GM18909 (cell line): Measurements from ENCODE around the gene CDKL4.
A peak's percentile ranks its signal among the peaks of the same experiment; 100 is the strongest.
"Not testable (repeated sequence)": the region's sequence is repeated elsewhere in the genome, so short reads cannot be mapped to it uniquely, and the experiment has no call there.

Experiments used
- ATAC-seq: cut with Tn5 transposase; IDR thresholded peaks from one replicate; pipeline ENCODE4 v1.9.1; 2021; ENCODE audit warnings: mild to moderate bottlenecking; ENCODE audit not compliant: unreplicated experiment, poor library complexity

CDKL4 gene

DNA sequence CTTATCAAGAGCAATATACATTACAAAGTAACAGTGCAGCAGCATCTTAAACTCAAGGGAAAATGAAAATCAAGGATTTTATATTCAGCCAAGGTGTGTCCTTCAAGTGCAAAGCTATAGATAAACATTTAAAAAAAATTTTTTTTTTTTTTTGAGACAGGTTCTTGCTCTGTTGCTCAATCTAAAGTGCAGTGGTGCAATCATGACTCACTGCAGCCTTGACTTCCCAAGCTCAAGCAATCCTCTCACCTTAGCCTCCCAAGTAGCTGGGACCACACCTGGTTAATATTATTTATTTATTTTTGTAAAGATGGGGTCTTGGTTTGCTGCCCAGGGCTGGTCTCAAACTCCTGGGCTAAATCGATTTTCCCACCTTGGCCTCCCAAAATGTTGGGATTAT is 9.0 kb downstream of the CDKL4 start:
- no peak for ATAC-seq

DNA sequence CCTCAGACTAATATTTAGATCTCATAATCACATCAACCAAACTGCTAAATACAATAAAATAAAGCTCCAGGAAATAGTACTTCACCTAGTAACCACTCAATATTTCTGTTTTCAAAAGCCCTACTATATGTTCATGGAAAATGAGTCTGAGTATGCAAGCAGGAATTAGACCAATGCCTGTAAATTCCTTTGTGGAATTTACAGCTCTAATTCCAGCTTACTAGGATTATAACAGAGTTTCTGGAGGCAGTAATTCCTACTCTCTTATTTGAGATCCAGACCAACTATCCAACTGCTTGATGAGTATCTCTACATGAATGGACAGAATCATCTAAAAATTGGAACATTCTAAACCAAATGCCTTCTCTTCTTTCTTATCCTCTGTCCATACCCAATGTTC is 11.6 kb downstream of the CDKL4 start:
- no peak for ATAC-seq

DNA sequence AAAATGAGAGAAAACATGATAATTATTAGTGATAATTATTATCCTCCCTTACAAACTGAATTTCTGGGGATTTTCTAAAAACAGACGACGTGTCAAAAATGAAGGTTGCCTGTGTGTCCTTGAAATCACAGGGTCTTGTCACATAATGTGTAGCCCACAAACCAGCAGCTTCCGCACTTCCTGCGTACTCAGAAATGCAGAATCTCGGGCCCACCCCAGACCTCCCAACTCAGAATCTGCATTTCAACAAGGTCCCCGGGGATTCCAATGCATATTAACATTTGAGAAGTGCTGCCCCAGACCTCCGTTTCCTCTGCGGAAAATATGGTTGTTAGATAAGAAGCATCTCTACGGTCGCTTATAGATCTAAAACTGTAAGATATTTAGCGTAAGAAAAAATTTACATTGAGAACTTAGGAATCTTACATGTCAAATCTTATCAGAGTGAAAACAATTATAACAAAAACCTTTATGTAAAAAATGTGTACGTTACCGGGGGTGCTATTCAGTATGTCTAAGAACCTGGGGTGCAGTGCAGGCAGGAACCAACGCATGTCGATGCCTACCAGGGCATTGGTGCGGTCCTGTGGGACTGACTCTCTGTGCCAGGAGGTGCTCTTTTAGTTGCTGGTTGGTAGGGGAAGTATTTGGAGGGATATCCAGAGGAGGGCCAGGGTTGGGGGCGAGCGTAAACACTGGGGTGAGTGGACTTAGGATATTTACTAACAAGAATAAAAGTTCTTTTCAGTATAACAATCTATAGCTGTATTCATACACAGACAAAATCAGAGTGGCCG is 15.2 kb downstream of the CDKL4 start:
- peak; percentile 31 for ATAC-seq

DNA sequence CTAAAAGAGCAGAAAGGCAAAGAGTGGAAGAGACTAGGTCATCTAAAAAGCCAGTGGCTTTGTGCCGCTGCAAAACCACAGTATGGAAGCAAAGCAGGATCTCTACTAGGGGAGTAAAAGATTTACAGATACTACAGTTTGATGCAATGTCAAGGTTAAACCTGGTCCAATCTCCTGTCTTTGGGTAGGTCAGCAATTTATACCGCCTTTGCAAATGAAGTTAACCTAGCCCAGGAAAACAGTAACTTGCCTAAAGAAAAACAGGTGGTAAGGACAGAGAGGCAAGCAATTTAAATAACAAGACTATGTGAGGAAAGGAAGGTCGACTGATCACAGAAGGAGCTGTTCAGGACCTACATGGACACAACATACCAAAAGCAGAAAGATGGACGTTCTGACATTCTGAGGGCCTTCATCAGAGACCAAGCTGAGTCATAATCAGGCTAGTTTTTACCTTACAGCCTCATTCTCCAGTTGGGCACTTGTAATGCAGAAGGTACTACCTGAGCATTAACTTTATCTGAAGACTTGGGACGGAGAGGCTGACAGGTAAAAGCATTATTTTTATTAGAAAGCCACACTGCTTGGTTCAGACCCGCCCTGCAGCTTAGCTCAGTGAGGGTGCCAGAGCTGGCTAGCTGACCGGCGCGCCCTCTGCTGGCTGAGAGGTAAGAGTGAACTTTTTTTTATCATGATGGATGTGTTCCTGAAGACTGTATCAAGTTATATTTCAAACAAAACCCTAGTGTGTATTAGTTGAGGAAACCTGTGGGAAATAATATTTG is 15.9 kb downstream of the CDKL4 start:
- peak; percentile 84 for ATAC-seq

DNA sequence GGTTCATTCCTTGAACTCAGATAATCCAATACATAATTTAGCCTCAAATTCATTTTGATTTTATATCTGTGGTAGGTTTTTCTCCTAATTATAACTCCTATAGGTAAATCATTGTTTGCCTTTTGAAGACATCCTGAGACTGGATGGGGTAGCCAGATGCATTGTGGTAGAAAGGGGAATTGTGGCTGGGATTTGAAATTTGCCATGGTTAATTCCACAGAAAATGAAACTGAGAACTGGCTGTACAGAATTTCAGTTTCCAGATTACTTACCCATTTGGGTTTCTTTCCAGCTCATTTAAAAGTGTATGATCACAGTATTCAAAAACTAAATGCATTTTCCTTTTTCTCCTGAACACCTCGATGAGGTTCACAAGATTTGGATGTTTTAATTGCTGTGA is 18.2 kb downstream of the CDKL4 start:
- ATAC-seq: no peak

DNA sequence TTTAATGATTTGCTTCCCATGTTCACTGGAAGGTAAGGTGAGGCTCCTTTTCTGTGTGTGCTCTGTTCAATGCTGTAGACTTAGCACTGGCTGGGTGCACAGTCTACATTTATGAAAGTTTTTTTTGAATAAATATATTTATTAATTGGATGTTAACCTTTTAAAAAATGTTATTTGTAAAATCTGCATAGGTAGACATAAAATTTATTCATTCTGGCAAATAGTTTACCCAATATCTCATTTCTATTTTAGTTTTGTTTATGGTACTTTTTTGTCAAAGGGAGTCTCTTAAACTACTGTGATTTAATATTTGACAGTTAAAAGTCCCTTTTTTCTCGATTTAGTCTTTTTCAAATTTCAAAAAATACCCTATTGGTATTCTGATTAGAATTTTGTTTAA is 19.9 kb downstream of the CDKL4 start:
- no peak for ATAC-seq

DNA sequence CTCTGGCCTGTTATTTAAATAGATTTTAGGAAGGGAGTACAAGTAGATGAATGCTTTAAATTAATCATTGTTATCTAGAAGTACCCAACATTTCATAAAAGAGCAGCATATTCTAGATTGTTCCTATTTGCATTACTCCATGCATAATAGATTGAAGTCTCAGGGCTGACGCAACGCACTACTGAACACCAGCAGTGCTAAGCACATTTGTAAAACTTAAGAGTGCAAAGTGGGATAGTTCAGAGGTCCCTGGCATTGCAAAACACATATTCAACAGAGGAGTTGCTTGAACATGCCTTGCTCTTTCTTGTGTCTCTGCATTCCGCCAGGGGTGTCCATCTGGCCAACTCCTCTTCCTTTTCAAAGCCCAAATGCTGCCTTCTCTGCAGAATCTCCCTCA is 22.3 kb downstream of the CDKL4 start:
- no peak for ATAC-seq

DNA sequence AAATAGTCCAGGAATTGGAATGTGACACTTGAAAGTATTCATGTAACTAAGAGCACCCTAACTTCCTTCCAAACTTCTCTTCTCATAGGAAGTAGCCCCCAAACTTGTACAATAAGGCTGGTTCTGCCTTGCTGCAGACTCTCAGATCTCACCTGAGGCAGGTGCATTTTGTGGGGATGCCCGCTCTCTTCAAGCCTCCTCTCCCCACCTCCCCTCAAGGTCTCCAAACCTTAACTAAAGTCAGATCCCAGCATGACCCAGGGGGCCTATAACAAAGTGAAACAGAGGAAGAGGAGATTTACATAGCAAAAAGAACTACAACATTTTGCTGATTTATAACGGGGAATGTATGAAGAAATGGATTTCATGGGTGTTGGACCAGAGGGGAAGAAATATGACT is 23.6 kb downstream of the CDKL4 start:
- ATAC-seq: no peak

DNA sequence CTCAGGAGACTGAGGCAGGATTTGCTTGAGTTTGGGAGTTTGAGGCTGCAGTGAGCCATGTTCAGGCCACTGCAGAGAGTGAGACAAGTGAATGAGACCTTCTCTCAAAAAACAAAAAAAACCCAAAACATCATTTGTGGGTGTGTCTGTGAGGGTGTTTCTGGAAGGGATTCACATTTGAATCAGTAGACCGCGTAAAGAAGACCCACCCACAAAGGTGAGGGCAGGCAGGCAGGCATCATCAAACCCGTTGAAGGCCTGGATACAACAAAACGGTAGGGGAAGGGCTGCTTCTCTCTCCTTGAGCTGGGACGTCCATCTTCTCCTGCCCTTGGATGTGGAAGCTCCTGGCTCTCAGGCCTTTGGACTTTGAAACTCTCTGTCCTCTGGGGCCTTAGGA is 25.4 kb downstream of the CDKL4 start:
- ATAC-seq: no peak

DNA sequence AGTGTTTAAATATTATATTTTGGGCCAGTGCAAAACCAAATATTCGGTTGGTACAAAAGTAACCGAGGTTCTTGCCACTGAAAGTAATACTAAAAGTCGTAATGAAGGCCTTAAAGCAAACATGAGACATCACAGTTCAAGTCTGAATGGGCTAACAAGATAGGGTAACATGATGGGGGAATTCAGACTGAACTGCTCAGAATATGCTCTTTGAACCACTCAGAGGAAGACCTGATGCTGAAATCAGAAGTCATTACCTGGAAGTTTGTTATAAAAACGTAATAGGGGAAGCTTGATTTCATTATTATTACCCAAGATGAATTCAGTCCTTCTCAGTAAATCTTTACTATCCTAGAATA is 26.6 kb downstream of the CDKL4 start:
- no peak for ATAC-seq

DNA sequence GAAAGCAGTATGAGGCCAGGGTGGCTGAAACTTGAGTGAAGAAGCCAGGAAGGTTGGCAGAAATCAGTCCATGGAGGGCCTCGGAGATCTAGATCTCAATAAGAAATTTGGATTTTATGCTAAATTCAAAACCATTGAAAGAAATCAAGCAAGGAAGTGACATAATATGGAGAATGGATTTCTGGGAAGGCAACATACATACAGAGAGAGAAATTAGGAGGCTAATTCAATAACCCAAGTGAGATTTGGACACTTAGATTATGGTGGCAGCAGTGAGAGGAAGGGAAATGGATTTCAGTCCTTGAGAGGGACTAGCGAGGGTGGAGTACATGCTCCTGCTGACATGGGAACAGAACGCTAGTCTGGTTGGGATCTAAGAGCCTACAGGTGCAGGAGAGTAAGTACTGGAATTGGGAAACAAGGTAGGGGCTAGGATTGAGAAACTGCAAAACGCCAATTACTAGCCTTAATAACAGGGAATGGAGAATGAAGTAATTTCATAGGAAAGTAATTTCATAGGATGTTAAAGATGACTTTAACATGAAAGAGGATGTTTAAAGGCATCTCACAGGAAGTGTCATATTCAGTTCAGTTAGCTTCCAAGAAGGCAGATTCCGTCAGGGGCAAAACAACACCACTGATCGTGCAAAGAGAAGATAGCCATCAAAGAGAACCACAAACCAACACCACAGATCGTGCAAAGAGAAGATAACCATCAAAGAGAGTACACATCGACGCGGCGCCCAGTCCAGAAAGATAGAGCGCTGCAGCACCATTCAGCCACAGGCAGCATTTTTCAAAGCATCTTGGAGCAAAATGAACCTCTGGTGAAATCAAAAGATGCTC is 27.2 kb downstream of the CDKL4 start:
- ATAC-seq: no peak

DNA sequence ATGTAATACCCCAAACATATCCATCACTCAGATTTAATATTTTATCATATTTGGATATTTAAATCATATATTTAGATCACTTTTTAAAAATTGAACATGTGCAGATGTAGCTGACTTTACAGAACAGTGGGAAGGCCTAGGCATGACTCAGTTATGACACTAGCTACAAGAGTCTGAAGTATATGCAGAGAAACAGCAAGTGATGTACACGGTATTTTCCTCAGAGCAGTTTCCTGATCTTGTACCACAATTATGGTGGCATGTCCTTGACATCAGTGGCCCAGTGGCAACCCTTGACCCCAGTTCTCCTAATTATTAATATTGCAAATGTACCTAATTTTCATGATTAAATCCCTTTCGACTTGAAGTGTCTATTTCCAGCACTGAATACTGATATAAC is 28.2 kb downstream of the CDKL4 start:
- ATAC-seq: no peak

DNA sequence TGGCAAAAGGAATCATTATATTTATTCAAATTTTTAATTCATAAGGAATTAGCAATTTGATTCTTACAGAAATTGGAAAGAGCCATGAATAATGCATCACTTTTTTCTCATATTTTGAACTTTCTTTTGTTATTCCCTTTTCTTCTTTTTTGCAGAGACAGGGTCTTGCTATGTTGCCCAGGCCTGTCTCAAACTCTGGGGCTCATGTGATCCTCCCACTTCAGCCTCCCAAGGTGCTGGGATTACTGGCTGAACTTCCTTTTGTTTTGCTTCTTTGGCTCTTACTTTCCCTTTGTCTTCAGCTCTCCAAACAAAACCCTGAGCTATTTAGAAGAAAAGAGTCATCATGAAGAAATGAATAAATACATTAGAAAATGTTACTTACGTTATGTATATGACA is 30.8 kb downstream of the CDKL4 start:
- no peak for ATAC-seq

DNA sequence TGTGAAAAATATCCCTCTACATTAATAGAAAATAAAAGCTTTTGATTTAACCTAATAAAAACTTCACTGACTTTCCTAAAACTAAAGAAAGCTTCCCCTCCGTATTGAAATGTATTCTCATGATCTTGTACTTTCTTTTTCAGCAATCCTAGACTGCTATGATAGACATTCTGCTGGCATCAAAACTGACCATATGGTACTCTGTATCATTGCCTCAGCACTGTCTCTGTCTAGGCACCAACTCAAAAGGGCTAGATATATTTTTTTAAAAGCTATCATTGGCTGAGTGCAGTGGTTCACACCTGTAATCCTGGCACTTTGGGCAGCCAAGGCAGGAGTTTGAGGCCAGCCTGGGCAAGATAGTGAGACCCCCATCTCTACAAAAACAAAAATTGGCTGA is 32.9 kb downstream of the CDKL4 start:
- ATAC-seq: no peak

DNA sequence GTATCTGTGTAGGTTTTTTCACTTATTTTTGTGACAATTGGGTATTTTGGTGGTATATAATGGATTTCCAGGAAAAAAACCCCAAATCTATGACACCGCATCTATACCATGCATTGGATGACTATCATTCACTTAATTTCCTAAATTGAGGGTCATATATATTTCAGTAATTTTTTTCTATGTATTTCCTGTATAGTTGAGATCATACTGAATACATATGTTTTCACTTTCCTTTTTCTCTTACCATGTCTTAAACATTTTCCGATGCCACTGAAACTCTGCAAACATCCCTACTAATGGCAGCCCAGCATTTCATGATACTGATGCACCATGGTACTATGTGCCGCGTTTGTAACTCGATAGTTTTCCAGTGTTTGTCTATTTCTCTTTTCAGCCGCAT is 40.4 kb downstream of the CDKL4 start:
- no peak for ATAC-seq

DNA sequence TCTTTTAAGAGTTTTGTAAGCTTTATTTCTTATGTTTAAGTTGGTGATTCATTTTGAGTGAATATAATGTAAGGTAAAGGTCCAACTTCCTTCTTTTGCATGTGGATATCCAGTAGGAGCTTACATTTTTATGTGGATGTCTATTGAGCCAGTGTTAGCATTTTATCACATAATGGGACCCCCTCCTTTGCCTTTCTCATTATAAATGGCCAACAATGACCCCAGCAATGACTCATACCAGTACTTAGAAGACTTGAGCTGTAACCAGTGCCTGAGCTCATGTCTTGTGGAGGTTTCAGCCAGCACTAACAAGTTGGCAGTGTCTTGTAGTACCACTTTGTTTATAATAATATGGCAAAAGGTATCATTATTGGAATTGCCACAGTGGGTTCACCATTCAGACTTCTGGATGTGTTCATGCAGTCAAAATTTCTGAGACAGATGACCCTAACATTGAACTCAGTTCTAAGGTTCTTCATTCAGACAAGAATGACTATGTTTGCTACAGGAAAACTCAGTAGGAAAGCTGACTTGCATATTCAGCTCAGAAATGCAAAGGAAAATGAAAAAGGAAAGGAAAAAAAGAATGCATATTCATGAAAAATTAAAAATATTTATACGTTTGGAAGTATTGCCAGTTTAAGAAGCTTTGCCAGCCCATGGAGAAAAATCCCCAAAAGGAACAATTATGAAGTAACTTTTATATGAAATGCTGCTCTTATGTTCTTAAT is 41.0 kb downstream of the CDKL4 start:
- ATAC-seq: peak; percentile 45

DNA sequence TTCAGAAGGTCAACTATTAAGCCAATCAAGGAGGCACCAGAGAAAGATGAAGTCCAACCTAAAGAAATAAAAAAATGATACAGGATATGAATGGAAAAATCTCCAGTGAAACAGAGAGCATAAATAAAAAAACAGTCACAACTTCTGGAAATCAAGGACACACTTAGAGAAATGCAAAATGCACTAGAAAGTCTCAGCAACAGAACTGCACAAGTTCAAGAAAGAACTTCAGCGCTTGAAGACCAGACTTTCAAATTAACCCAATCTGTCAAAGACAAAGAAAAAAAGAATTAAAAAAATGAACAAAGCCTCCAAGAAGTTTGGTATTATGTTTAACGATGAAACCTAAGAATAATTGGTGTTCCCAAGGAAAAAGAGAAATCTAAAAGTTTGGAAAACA is 46.8 kb downstream of the CDKL4 start:
- ATAC-seq: not testable (repeated sequence)

DNA sequence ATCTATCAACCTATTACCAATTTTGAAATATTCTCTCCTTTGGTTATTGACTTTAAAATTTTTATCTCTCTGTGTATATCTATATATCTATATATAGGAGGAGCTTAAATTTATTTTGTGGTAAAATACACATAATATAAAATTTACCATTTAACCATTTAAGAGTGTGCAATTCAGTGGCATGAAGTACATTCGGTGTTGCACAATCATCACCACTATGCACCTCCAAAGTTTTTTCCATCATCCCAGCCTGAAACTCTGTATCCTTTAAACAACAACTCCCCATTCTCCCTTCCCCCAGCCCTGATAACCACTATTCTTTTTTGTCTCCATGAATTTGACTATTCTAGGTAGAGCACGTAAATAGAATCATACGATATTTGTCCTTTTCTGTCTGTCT is 49.1 kb downstream of the CDKL4 start:
- no peak for ATAC-seq

DNA sequence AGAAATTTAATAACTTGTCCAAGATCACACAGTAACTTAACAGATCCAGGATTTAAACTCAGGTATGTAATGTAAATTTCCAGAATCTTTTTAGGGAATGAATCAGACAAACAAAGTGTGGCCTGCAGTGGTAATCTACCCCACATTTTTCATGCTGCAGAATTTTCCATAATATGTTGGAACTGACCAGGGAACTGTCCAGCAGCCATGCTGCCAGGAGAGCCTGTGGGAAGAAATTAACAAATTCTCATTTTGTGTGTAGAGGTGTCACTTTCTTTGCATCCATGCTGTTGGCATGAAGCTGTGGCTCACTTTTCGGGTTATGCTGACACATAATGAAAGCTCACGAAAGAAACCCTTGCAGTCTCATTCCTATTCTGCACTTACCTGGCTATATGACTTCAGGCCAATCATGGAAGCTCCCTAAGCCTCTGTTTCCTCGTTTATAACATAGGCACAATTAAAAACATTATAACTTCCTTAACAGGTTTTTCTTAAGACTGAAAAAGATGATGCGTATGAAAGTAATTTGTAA is 54.7 kb downstream of the CDKL4 start:
- ATAC-seq: no peak

DNA sequence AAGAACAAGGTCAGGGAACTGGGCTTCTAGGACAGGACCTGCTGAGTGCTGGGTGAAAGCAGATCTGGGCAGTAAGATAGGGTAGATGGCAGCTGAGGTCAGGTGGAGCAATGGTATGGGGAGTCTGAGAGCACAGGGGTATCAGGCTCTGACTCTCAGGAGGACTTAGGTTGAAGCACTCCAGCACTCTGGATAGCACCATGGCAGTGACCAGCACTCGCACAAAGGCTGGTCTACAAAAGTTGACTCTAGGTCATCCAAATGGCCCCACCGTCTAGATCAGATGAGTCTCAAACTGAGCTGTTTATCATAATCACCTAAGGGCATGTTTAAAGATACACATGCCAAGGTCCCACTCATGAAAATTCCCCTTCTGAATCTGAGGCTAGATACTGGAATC is 60.1 kb downstream of the CDKL4 start:
- no peak for ATAC-seq
